Skeletal muscle tissue (tissue), 4 donors: Measurements from ENCODE around the gene NXN. TPM values are rescaled to one million over a fixed set of nuclear protein-coding genes. Genes with fewer than 3 reads are reported as not detected.
"Not testable (repeated sequence)": the region's sequence is repeated elsewhere in the genome, so short reads cannot be mapped to it uniquely, and the experiment has no call there.

Source experiments
- H3K27ac ChIP-seq: one replicate; pipeline ENCODE4 v1.7.0; 2013; ENCODE audit warnings: mild to moderate bottlenecking, low read depth, low read length, inconsistent platforms
- H3K27me3 ChIP-seq, 3 donors: one replicate each; pipeline ENCODE4 v1.7.0; 2013; ENCODE audit warnings: low read length in 3 of 3; ENCODE audit not compliant: control insufficient read depth in 3 of 3, insufficient read depth in 3 of 3
- H3K36me3 ChIP-seq, 3 donors: one replicate each; pipeline ENCODE4 v1.7.0; 2013; ENCODE audit warnings: low read length in 3 of 3; ENCODE audit not compliant: control insufficient read depth in 3 of 3, insufficient read depth in 3 of 3
- H3K4me1 ChIP-seq, 3 donors: one replicate each; pipeline ENCODE4 v1.7.0; 2013; ENCODE audit warnings: low read length in 3 of 3, mild to moderate bottlenecking in 3 of 3; ENCODE audit not compliant: control insufficient read depth in 3 of 3, insufficient read depth in 3 of 3
- H3K4me3 ChIP-seq, 3 donors: one replicate each; pipeline ENCODE4 v1.7.0; 2013; ENCODE audit warnings: low read length in 3 of 3
- H3K9ac ChIP-seq, 3 donors: one replicate each; pipeline ENCODE4 v1.7.0; 2013; ENCODE audit warnings: low read length in 3 of 3, mild to moderate bottlenecking in 3 of 3, moderate library complexity in 2 of 3, low read depth in 1 of 3
- H3K9me3 ChIP-seq, 3 donors: one replicate each; pipeline ENCODE4 v1.7.0; 2013; ENCODE audit warnings: low read length in 3 of 3; ENCODE audit not compliant: control insufficient read depth in 3 of 3
- total RNA-seq: library from RNA; depleted of rRNA; stranded (reverse); fragments of >200 nt; gene quantifications from one replicate; pipeline ENCODE4 v1.2.3, GENCODE V29; 2014
- donor health status: Osteomylitis.

The NXN gene
- total RNA-seq, 1 donor from 2014 or later = 33.9 TPM

- no peaks in the 10 kb centered on the region for H3K27me3 ChIP-seq
- H3K4me3 ChIP-seq = no peak overlapping the region
- H3K9me3 ChIP-seq = no peaks in the 10 kb centered on the region
- H3K36me3 ChIP-seq = no peaks in the 10 kb centered on the region
- no peak overlapping the region for H3K27ac ChIP-seq
- no peak overlapping the region for H3K9ac ChIP-seq
- H3K4me1 ChIP-seq = peaks cover 14 to 33% (median 31%) of the 10 kb centered on the region in 3 donors
Measured at GRCh38 chr17:973053-973452, 6.5 kb downstream of the NXN start.

GRCh38 chr17:971861-972260 is 7.7 kb downstream of the NXN start:
- not testable (repeated sequence) for H3K36me3 ChIP-seq, H3K27me3 ChIP-seq, H3K9ac ChIP-seq, H3K27ac ChIP-seq, H3K9me3 ChIP-seq, H3K4me3 ChIP-seq
- peaks cover 8 to 27% (median 23%) of the 10 kb centered on the region in 3 donors for H3K4me1 ChIP-seq

GRCh38 chr17:970364-970763 is 9.2 kb downstream of the NXN start:
- H3K36me3 ChIP-seq = no peaks in the 10 kb centered on the region
- H3K27ac ChIP-seq = peak overlapping the region; percentile 45
- no peaks in the 10 kb centered on the region for H3K27me3 ChIP-seq
- H3K4me1 ChIP-seq = peaks cover 6 to 23% (median 14%) of the 10 kb centered on the region in 3 donors
- no peaks in the 10 kb centered on the region for H3K9me3 ChIP-seq
- peak overlapping the region in 2 of 3 donors; percentile 30 to 56 for H3K4me3 ChIP-seq
- H3K9ac ChIP-seq = peak overlapping the region; percentile 52 to 66 (median 64)

GRCh38 chr17:969811-970355 is 9.7 kb downstream of the NXN start:
- H3K4me3 ChIP-seq = peak overlapping the region; percentile 30 to 67 (median 56)
- no peaks in the 10 kb centered on the region for H3K27me3 ChIP-seq
- peak overlapping the region; percentile 45 for H3K27ac ChIP-seq
- peak overlapping the region; percentile 52 to 66 (median 64) for H3K9ac ChIP-seq
- no peaks in the 10 kb centered on the region for H3K9me3 ChIP-seq
- H3K36me3 ChIP-seq = no peaks in the 10 kb centered on the region
- peaks cover 9 to 23% (median 14%) of the 10 kb centered on the region in 3 donors for H3K4me1 ChIP-seq

- Histone ChIP-seq H3K4me3 (peak overlapping the region in 2 of 3 donors; percentile 27 to 30), H3K9me3 (no peaks in the 10 kb centered on the region), H3K9ac (peak overlapping the region; percentile 52 to 66 (median 64)), H3K27me3 (no peaks in the 10 kb centered on the region), H3K4me1 (peaks cover 14 to 27% (median 16%) of the 10 kb centered on the region in 3 donors), H3K36me3 (no peaks in the 10 kb centered on the region), H3K27ac (peak overlapping the region; percentile 45)
Measured at GRCh38 chr17:968812-969730, 10.5 kb downstream of the NXN start.

- no peaks in the 10 kb centered on the region for H3K9me3 ChIP-seq
- H3K4me3 ChIP-seq = no peak overlapping the region
- no peaks in the 10 kb centered on the region for H3K36me3 ChIP-seq
- no peaks in the 10 kb centered on the region for H3K27me3 ChIP-seq
- no peak overlapping the region for H3K27ac ChIP-seq
- no peak overlapping the region for H3K9ac ChIP-seq
- H3K4me1 ChIP-seq = peaks cover 16 to 24% (median 18%) of the 10 kb centered on the region in 3 donors
Measured at GRCh38 chr17:967122-967521, 12.5 kb downstream of the NXN start.

GRCh38 chr17:965311-965989 is 14.1 kb downstream of the NXN start:
- H3K9ac ChIP-seq = no peak overlapping the region
- no peak overlapping the region for H3K27ac ChIP-seq
- H3K4me3 ChIP-seq = no peak overlapping the region
- H3K27me3 ChIP-seq = no peaks in the 10 kb centered on the region
- no peaks in the 10 kb centered on the region for H3K36me3 ChIP-seq
- peaks cover 15 to 24% (median 18%) of the 10 kb centered on the region in 3 donors for H3K4me1 ChIP-seq
- no peaks in the 10 kb centered on the region for H3K9me3 ChIP-seq

- Histone ChIP-seq H3K4me3 (no peak overlapping the region), H3K27me3 (no peaks in the 10 kb centered on the region), H3K27ac (no peak overlapping the region), H3K9me3 (no peaks in the 10 kb centered on the region), H3K4me1 (peaks cover 10 to 21% (median 18%) of the 10 kb centered on the region in 3 donors), H3K36me3 (no peaks in the 10 kb centered on the region), H3K9ac (no peak overlapping the region)
Measured at GRCh38 chr17:964876-965275, 14.7 kb downstream of the NXN start.

GRCh38 chr17:962670-963069 is 16.9 kb downstream of the NXN start:
- Histone ChIP-seq H3K4me3 (no peak overlapping the region), H3K36me3 (no peaks in the 10 kb centered on the region), H3K27ac (no peak overlapping the region), H3K9ac (no peak overlapping the region), H3K4me1 (peaks cover 12 to 24% (median 21%) of the 10 kb centered on the region in 3 donors), H3K27me3 (no peaks in the 10 kb centered on the region), H3K9me3 (no peaks in the 10 kb centered on the region)
